ENCODE results near the gene ZPR1. TPM values are rescaled to one million over a fixed set of nuclear protein-coding genes. Genes with fewer than 3 reads are reported as not detected.
"Not testable (repeated sequence)": the region's sequence is repeated elsewhere in the genome, so short reads cannot be mapped to it uniquely, and the experiment has no call there.

The ZPR1 gene
- total RNA-seq, 1 donor from 2014 or later: 84.1 TPM

GRCh38 chr11:116813781-116814471 lies 26.1 kb upstream of the ZPR1 start:
- no peak overlapping the region for H3K27ac Mint-ChIP-seq
- no peak overlapping the region for H3K4me3 Mint-ChIP-seq (ENCODE audit: low read depth)
- DNase-seq (ENCODE audit: low spot score): no peak
- no peaks in the 10 kb centered on the region for H3K9me3 Mint-ChIP-seq
- peaks cover 10% of the 10 kb centered on the region for H3K27me3 Mint-ChIP-seq (ENCODE audit: low read depth)
- no peaks in the 10 kb centered on the region for H3K4me1 Mint-ChIP-seq (ENCODE audit: low read depth)
- H3K36me3 Mint-ChIP-seq (ENCODE audit: low read depth): no peaks in the 10 kb centered on the region
- intact Hi-C loops (cut with micrococcal nuclease): no loop called here

- no peak for DNase-seq (ENCODE audit: low spot score)
- intact Hi-C loops (cut with micrococcal nuclease): no loop called here
- Mint-ChIP-seq H3K4me1 (ENCODE audit: low read depth) (no peaks in the 10 kb centered on the region), H3K36me3 (ENCODE audit: low read depth) (no peaks in the 10 kb centered on the region), H3K27ac (no peak overlapping the region), H3K4me3 (ENCODE audit: low read depth) (no peak overlapping the region), H3K9me3 (no peaks in the 10 kb centered on the region), H3K27me3 (ENCODE audit: low read depth) (peaks cover 10% of the 10 kb centered on the region)
Measured at GRCh38 chr11:116813170-116813569, 25.3 kb upstream of the ZPR1 start.

- intact Hi-C loops (cut with micrococcal nuclease): no loop called here
- H3K4me3 Mint-ChIP-seq (ENCODE audit: low read depth): no peak overlapping the region
- peaks cover 16% of the 10 kb centered on the region for H3K27me3 Mint-ChIP-seq (ENCODE audit: low read depth)
- no peaks in the 10 kb centered on the region for H3K36me3 Mint-ChIP-seq (ENCODE audit: low read depth)
- no peak overlapping the region for H3K27ac Mint-ChIP-seq
- no peaks in the 10 kb centered on the region for H3K4me1 Mint-ChIP-seq (ENCODE audit: low read depth)
- DNase-seq (ENCODE audit: low spot score): no peak
- H3K9me3 Mint-ChIP-seq: no peaks in the 10 kb centered on the region
Measured at GRCh38 chr11:116812109-116812508, 24.3 kb upstream of the ZPR1 start.

GRCh38 chr11:116811194-116811593 lies 23.4 kb upstream of the ZPR1 start:
- H3K27me3 Mint-ChIP-seq (ENCODE audit: low read depth): peaks cover 18% of the 10 kb centered on the region
- no peaks in the 10 kb centered on the region for H3K4me1 Mint-ChIP-seq (ENCODE audit: low read depth)
- no peak for DNase-seq (ENCODE audit: low spot score)
- no peak overlapping the region for H3K4me3 Mint-ChIP-seq (ENCODE audit: low read depth)
- H3K27ac Mint-ChIP-seq: no peak overlapping the region
- H3K9me3 Mint-ChIP-seq: no peaks in the 10 kb centered on the region
- intact Hi-C loops (cut with micrococcal nuclease): no loop called here
- no peaks in the 10 kb centered on the region for H3K36me3 Mint-ChIP-seq (ENCODE audit: low read depth)

- Mint-ChIP-seq H3K4me3 (ENCODE audit: low read depth) (no peak overlapping the region), H3K36me3 (ENCODE audit: low read depth) (no peaks in the 10 kb centered on the region), H3K27me3 (ENCODE audit: low read depth) (peaks cover 19% of the 10 kb centered on the region), H3K9me3 (no peaks in the 10 kb centered on the region), H3K4me1 (ENCODE audit: low read depth) (peaks cover 2% of the 10 kb centered on the region), H3K27ac (no peak overlapping the region)
- intact Hi-C loops (cut with micrococcal nuclease): no loop called here
- DNase-seq (ENCODE audit: low spot score): no peak
Measured at GRCh38 chr11:116808262-116809175, 20.7 kb upstream of the ZPR1 start.

GRCh38 chr11:116807601-116808261 lies 19.9 kb upstream of the ZPR1 start:
- Mint-ChIP-seq H3K27me3 (ENCODE audit: low read depth) (peaks cover 20% of the 10 kb centered on the region), H3K36me3 (ENCODE audit: low read depth) (no peaks in the 10 kb centered on the region), H3K27ac (no peak overlapping the region), H3K9me3 (no peaks in the 10 kb centered on the region), H3K4me3 (ENCODE audit: low read depth) (no peak overlapping the region), H3K4me1 (ENCODE audit: low read depth) (peaks cover 2% of the 10 kb centered on the region)
- intact Hi-C loops (cut with micrococcal nuclease): no loop called here
- no peak for DNase-seq (ENCODE audit: low spot score)

- Mint-ChIP-seq H3K27ac (no peak overlapping the region), H3K36me3 (ENCODE audit: low read depth) (no peaks in the 10 kb centered on the region), H3K9me3 (no peaks in the 10 kb centered on the region), H3K4me1 (ENCODE audit: low read depth) (peaks cover 2% of the 10 kb centered on the region), H3K27me3 (ENCODE audit: low read depth) (peaks cover 21% of the 10 kb centered on the region), H3K4me3 (ENCODE audit: low read depth) (no peak overlapping the region)
- no peak for DNase-seq (ENCODE audit: low spot score)
- intact Hi-C loops (cut with micrococcal nuclease): no loop called here
Measured at GRCh38 chr11:116804001-116804400, 16.2 kb upstream of the ZPR1 start.

- H3K4me3 Mint-ChIP-seq (ENCODE audit: low read depth); H3K9me3 Mint-ChIP-seq; intact Hi-C loops (cut with micrococcal nuclease); DNase-seq (ENCODE audit: low spot score); H3K36me3 Mint-ChIP-seq (ENCODE audit: low read depth); H3K4me1 Mint-ChIP-seq (ENCODE audit: low read depth); H3K27ac Mint-ChIP-seq: not testable (repeated sequence)
- peaks cover 15% of the 10 kb centered on the region for H3K27me3 Mint-ChIP-seq (ENCODE audit: low read depth)
Measured at GRCh38 chr11:116801662-116802061, 13.8 kb upstream of the ZPR1 start.

GRCh38 chr11:116800610-116801009 lies 12.8 kb upstream of the ZPR1 start:
- intact Hi-C loops (cut with micrococcal nuclease): no loop called here
- H3K9me3 Mint-ChIP-seq: no peaks in the 10 kb centered on the region
- H3K27me3 Mint-ChIP-seq (ENCODE audit: low read depth): peaks cover 15% of the 10 kb centered on the region
- H3K4me3 Mint-ChIP-seq (ENCODE audit: low read depth): no peak overlapping the region
- no peak overlapping the region for H3K27ac Mint-ChIP-seq
- H3K4me1 Mint-ChIP-seq (ENCODE audit: low read depth): no peaks in the 10 kb centered on the region
- no peaks in the 10 kb centered on the region for H3K36me3 Mint-ChIP-seq (ENCODE audit: low read depth)
- DNase-seq (ENCODE audit: low spot score): no peak

- no peak for DNase-seq (ENCODE audit: low spot score)
- intact Hi-C loops (cut with micrococcal nuclease): no loop called here
- Mint-ChIP-seq H3K27me3 (ENCODE audit: low read depth) (peaks cover 13% of the 10 kb centered on the region), H3K4me3 (ENCODE audit: low read depth) (no peak overlapping the region), H3K9me3 (no peaks in the 10 kb centered on the region), H3K27ac (no peak overlapping the region), H3K4me1 (ENCODE audit: low read depth) (no peaks in the 10 kb centered on the region), H3K36me3 (ENCODE audit: low read depth) (no peaks in the 10 kb centered on the region)
Measured at GRCh38 chr11:116798368-116798767, 10.5 kb upstream of the ZPR1 start.

GRCh38 chr11:116797816-116798215 lies 10.0 kb upstream of the ZPR1 start:
- DNase-seq (ENCODE audit: low spot score): no peak
- Mint-ChIP-seq H3K4me1 (ENCODE audit: low read depth) (no peaks in the 10 kb centered on the region), H3K27me3 (ENCODE audit: low read depth) (peaks cover 12% of the 10 kb centered on the region), H3K27ac (no peak overlapping the region), H3K36me3 (ENCODE audit: low read depth) (no peaks in the 10 kb centered on the region), H3K9me3 (no peaks in the 10 kb centered on the region), H3K4me3 (ENCODE audit: low read depth) (no peak overlapping the region)
- intact Hi-C loops (cut with micrococcal nuclease): no loop called here

GRCh38 chr11:116796548-116796947 lies 8.7 kb upstream of the ZPR1 start:
- no peaks in the 10 kb centered on the region for H3K4me1 Mint-ChIP-seq (ENCODE audit: low read depth)
- no peak overlapping the region for H3K27ac Mint-ChIP-seq
- intact Hi-C loops (cut with micrococcal nuclease): no loop called here
- DNase-seq (ENCODE audit: low spot score): no peak
- H3K27me3 Mint-ChIP-seq (ENCODE audit: low read depth): peaks cover 7% of the 10 kb centered on the region
- no peaks in the 10 kb centered on the region for H3K9me3 Mint-ChIP-seq
- H3K36me3 Mint-ChIP-seq (ENCODE audit: low read depth): no peaks in the 10 kb centered on the region
- no peak overlapping the region for H3K4me3 Mint-ChIP-seq (ENCODE audit: low read depth)

- H3K4me3 Mint-ChIP-seq (ENCODE audit: low read depth): no peak overlapping the region
- H3K27me3 Mint-ChIP-seq (ENCODE audit: low read depth): peaks cover 5% of the 10 kb centered on the region
- no peaks in the 10 kb centered on the region for H3K36me3 Mint-ChIP-seq (ENCODE audit: low read depth)
- H3K9me3 Mint-ChIP-seq: no peaks in the 10 kb centered on the region
- intact Hi-C loops (cut with micrococcal nuclease): no loop called here
- no peak for DNase-seq (ENCODE audit: low spot score)
- no peak overlapping the region for H3K27ac Mint-ChIP-seq
- H3K4me1 Mint-ChIP-seq (ENCODE audit: low read depth): peaks cover 3% of the 10 kb centered on the region
Measured at GRCh38 chr11:116794851-116795250, 7.0 kb upstream of the ZPR1 start.

All from activated T-helper 2 cell treated with anti-CD3 and anti-CD28 coated beads, Interferon-gamma antibody, Interleukin-2, Interleukin-4, amounts not matched to agents 10 μg/mL and 5 μg/mL and 100 μg/mL, durations not matched to agents 14 hours and 24 hours and 36 hours (primary cell).